ENCODE results near the gene FOXN4.

DNA sequence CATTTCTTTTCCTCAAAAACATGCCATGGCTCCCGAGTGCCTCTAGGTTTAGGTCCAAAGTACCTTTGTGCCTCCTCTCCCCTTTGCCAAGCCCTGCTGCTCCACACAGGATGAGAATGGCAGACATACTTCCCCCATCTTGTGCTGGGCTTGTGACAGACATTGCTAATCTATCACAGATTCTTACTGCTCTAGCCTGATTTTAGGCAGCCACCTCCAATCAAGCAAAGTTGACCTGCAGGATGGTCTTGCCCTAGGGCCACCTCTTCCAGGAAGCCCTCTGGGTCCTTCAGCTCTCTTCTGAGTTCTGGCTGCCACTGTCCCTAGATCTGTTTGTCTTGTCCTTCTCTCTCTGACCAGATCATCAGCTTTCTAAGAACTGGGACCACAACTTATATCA is 20.5 kb downstream of the FOXN4 start:
- TF ChIP-seq EP300 (IDR thresholded peaks at IDR 0.05), result no peak
- TF ChIP-seq, protein P1, sequence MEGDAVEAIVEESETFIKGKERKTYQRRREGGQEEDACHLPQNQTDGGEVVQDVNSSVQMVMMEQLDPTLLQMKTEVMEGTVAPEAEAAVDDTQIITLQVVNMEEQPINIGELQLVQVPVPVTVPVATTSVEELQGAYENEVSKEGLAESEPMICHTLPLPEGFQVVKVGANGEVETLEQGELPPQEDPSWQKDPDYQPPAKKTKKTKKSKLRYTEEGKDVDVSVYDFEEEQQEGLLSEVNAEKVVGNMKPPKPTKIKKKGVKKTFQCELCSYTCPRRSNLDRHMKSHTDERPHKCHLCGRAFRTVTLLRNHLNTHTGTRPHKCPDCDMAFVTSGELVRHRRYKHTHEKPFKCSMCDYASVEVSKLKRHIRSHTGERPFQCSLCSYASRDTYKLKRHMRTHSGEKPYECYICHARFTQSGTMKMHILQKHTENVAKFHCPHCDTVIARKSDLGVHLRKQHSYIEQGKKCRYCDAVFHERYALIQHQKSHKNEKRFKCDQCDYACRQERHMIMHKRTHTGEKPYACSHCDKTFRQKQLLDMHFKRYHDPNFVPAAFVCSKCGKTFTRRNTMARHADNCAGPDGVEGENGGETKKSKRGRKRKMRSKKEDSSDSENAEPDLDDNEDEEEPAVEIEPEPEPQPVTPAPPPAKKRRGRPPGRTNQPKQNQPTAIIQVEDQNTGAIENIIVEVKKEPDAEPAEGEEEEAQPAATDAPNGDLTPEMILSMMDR (IDR thresholded peaks at IDR 0.05), result no peak
- TF ChIP-seq POLR2A (IDR thresholded peaks at IDR 0.05), result no peak
- no peak for TF ChIP-seq POLR2AphosphoS5 (IDR thresholded peaks at IDR 0.05)

Measured in suprapubic skin (tissue), 4 donors.